OCI-M2 (cell line): ENCODE measurements around the gene PFKM.
"Not testable (repeated sequence)": the region's sequence is repeated elsewhere in the genome, so short reads cannot be mapped to it uniquely, and the experiment has no call there.

ENCODE experiments used
- DNase-seq: peaks from one replicate; lab custom pipeline; 2025; ENCODE audit not compliant: unreplicated experiment; lab: John Stamatoyannopoulos, UW

Gene PFKM

GRCh38 chr12:48110691-48111311 lies 8.4 kb upstream of the PFKM start:
- DNase-seq, result no peak

DNA sequence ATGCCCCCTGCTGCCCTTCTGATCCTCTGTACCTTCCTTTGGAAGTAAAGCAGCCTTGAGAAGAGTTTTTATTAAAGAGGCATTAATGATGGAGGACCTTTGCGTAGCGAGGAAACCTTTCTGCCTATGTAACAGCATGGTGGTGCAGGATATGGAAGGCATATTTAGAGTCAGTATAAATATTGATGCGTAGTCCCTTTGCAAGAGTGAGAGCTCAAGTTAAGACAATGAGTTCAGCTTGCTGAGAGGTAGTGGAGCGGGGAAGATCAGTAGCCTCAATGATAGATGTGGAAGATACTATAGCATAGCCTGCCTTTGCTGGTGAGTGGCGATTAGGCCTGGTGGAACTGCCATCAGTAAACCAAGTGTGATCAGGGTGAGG lies 7.9 kb upstream of the PFKM start:
- DNase-seq, result not testable (repeated sequence)

GRCh38 chr12:48115957-48116356 lies 3.2 kb upstream of the PFKM start:
- DNase-seq, result no peak

- DNase-seq, result no peak
Observed at GRCh38 chr12:48118284-48118871, 786 bp upstream of the PFKM start.

- DNase-seq, result no peak
Observed at GRCh38 chr12:48119834-48120195, 651 bp downstream of the PFKM start.

GRCh38 chr12:48121522-48121921 lies 2.4 kb downstream of the PFKM start:
- DNase-seq, result no peak

- DNase-seq, result no peak
Observed at GRCh38 chr12:48122065-48122834, 3.1 kb downstream of the PFKM start.

GRCh38 chr12:48123169-48123568 lies 4.0 kb downstream of the PFKM start:
- no peak for DNase-seq

DNA sequence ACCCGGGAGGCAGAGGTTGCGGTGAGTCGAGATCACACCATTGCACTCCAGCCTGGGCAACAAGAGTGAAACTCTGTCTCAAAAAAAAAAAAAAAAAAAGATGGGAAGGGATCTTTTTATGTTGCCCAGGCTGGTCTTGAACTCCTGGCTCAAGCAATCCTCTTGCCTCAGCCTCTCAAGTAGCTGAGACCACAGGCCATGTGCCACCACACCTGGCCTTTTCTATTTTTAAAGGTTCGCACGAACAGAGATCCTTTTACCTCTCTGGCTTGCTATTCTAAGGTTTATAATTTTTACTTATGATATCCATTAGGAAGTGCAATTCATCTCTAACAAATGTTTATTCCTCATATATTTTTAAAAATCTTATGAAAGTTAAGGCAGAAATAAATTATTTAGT lies 6.4 kb downstream of the PFKM start:
- DNase-seq, result not testable (repeated sequence)

GRCh38 chr12:48125985-48126384 lies 6.8 kb downstream of the PFKM start:
- no peak for DNase-seq

GRCh38 chr12:48126953-48127630 lies 7.9 kb downstream of the PFKM start:
- no peak for DNase-seq

GRCh38 chr12:48128800-48129199 lies 9.6 kb downstream of the PFKM start:
- DNase-seq, result no peak

GRCh38 chr12:48129376-48129775 lies 10.2 kb downstream of the PFKM start:
- DNase-seq, result no peak

- DNase-seq, result no peak
Observed at GRCh38 chr12:48131517-48131916, 12.4 kb downstream of the PFKM start.

GRCh38 chr12:48132826-48133225 lies 13.7 kb downstream of the PFKM start:
- no peak for DNase-seq

DNA sequence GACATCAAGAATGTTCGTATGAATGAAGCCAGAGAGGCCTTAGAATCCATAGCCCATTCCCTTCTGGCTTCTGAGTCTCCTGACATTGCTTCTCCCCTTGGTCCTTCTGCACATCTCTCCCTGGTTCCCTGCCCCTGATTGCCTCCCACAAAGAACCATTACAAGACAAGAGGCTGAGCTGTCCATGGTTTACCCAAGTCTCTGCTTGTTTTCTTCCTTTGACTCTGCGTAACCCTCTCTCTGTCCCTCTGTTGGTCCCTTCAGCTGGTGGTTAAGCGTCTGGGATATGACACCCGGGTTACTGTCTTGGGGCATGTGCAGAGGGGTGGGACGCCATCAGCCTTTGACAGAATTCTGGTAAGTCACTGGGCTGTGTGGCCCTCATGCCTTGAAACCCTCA lies 15.9 kb downstream of the PFKM start:
- DNase-seq, result no peak

DNA sequence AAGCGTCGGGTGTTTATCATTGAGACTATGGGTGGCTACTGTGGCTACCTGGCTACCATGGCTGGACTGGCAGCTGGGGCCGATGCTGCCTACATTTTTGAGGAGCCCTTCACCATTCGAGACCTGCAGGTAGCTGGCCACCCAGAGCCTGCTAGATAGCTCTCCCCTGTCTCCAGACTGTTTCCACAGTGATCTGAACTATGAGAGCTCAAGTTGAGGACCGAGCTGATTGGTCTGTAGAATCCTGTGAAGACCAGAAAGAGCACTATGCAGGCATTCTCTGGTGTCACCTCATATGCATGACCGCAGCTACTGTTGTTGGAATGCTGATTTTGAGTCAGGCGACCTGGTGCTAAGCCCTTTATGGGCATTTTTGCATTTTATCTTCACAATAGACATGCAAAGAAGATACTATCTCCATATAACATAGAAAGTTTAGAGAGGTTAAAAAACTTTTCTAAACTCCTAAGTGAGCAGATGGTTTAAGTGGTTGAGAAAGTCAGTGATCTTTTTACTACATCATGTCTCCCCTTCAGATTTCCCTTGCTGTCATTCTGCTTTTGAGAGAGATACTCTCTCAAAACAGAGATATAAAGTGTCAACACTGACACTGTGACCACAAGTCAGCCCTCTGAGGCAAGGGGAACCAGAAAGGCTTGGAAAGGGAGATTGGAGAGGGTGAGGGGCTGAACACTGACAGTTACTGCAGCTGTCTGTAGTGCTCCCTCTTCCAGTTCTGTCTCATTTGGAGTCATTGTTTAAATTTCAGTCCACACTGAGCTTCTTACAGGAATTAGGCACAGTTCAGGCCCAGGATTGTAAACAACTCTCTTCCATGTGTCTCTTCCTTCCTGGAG lies 23.9 kb downstream of the PFKM start:
- no peak for DNase-seq

GRCh38 chr12:48143898-48144297 lies 24.7 kb downstream of the PFKM start:
- no peak for DNase-seq

GRCh38 chr12:48145981-48146380 lies 26.8 kb downstream of the PFKM start:
- no peak for DNase-seq

DNA sequence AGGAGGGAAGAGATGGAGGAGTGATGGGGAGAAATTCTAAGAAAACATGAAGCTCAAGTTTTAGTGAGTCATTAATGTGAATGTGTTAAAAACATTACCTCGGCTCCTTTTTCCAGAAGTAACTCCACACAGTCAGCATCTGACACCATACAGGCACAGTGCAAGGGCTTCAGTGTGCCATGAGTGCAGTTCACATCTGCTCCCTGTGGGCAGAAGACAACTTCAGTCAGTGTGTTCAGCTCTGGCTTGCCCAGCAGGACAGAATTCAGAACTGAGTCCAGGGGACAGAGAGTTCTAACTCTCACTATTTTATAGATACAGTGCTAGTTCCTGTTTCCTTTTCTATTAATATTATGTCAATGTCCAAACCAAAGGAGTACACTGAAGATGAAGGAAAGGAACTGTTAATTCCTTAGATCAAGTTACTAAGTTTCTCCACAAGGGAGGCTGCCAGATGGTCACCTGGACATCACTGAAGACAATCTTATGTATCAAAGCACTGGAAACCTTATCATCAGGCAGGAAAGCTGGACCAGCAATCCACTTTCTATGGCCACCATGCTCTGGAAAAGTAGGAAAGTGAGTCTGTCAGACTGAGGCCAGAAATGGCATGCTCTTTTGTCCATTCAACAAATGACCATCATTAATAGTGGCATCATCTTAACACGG lies 32.1 kb downstream of the PFKM start:
- no peak for DNase-seq
